Heart right ventricle (tissue), 16 donors: ENCODE measurements around the gene FAM110A. TPM values are rescaled to one million over a fixed set of nuclear protein-coding genes. Genes with fewer than 3 reads are reported as not detected.
A peak's percentile ranks its signal among the peaks of the same experiment; 100 is the strongest.

Experiments
- ATAC-seq, 8 donors: fragments of 200-7000 bp; cut with Tn5 transposase; one replicate each; pipeline ENCODE4 v1.9.1; 2020; ENCODE audit warnings: mild to moderate bottlenecking in 8 of 8, moderate library complexity in 8 of 8, moderate number of reproducible peaks in 1 of 8
- DNase-seq, 2 donors: peaks; one replicate each; pipeline ENCODE4 v3.0.0-alpha.2; 2020
- H3K27ac ChIP-seq, 10 donors: fragments of 200-600 bp; sonication (generic) in 2 of 10; one replicate each; pipeline versions ENCODE4 v1.5.0 to v1.8.0; 2020 to 2022; ENCODE audit warnings: mild to moderate bottlenecking in 3 of 10
- H3K27me3 ChIP-seq, 7 donors: fragments of 200-600 bp; one replicate each; pipeline ENCODE4 v1.8.0; 2021 to 2022; ENCODE audit warnings: mild to moderate bottlenecking in 2 of 7
- H3K36me3 ChIP-seq, 9 donors: fragments of 200-600 bp; sonication (generic) in 1 of 9; one replicate each; pipeline versions ENCODE4 v1.5.0 to v1.8.0; 2020 to 2022; ENCODE audit warnings: mild to moderate bottlenecking in 2 of 9
- H3K4me1 ChIP-seq, 9 donors: fragments of 200-600 bp; sonication (generic) in 1 of 9; one replicate each; pipeline versions ENCODE4 v1.5.0 to v1.8.0; 2020 to 2022; ENCODE audit warnings: mild to moderate bottlenecking in 4 of 9
- H3K4me3 ChIP-seq, 10 donors: fragments of 200-600 bp; sonication (generic) in 2 of 10; one replicate each; pipeline versions ENCODE4 v1.5.0 to v1.8.0; 2020 to 2022; ENCODE audit warnings: mild to moderate bottlenecking in 7 of 10, moderate library complexity in 2 of 10
- H3K9me3 ChIP-seq, 11 donors: fragments of 200-600 bp in 10 of 11; sonication (generic) in 2 of 11; one replicate each; pipeline versions ENCODE4 v1.5.0 to v1.8.0; 2013 to 2022; ENCODE audit warnings: mild to moderate bottlenecking in 2 of 11, control low read depth in 1 of 11, moderate library complexity in 1 of 11
- CTCF ChIP-seq, 9 donors: fragments of 200-600 bp; sonication (generic) in 2 of 9; IDR thresholded peaks; one replicate each; pipeline versions ENCODE4 v1.5.0 to v1.8.0; 2021 to 2022; ENCODE audit warnings: antibody characterized with exemption in 9 of 9, mild to moderate bottlenecking in 5 of 9, moderate library complexity in 1 of 9
- WGBS, 2 donors: extraction: QIAGEN DNeasy Blood & Tissue Kit; methylation state at CpG; one replicate each; pipeline ENCODE4 v1.1.7; 2013; ENCODE audit warnings: inconsistent platforms in 1 of 2; 5-methylcytosine and 5-hydroxymethylcytosine counted together
- intact Hi-C, 10 donors: fragments of 100-400 bp; cut with DNase I; formaldehyde crosslinking; loops; one replicate each; pipeline versions ENCODE4 v1.11.1 to v1.14.2; 2022
- polyA plus RNA-seq, 2 donors: library from polyadenylated mRNA; stranded (reverse); fragments of 200-250 nt; gene quantifications; one replicate each; pipeline ENCODE4 v1.2.3, GENCODE V29; 2013
- total RNA-seq, 10 donors: library from RNA; stranded (reverse); fragmentation: NEBNext Ultra II Directional in 3 of 10; extraction: Animal tissue kit (Norgen Biotek cat#: 25700) in 3 of 10; gene quantifications; one replicate each; pipeline versions ENCODE4 v1.2.1 to v1.2.4, GENCODE V29; 2021 to 2023
- donor health status: Arrhythmogenic right ventricular cardiomyopathy.
- donor health status: ischemic (EF 13 %, LVEDD 7.1; RV severe dilation, severe dysfunction).
- donor health status: healthy with polysubstance abuse.
- donor health status: DM: no; HTN: yes; CAD: no.
- donor health status: DM: no; HTN: no; CAD: no.
- donor health status: ischemic (EF 25% LVEDD 6.9; RV normal size, moderate dysfunction).
- donor health status: ischemic (EF 25% LVEDD 5.7; RV mildly dilated, moderate dysfunction).
- donor health status: healthy.
- donor health status: DM: yes; HTN: yes; CAD: no.
- donor health status: Ischemic cardiomyopathy.
- donor health status: ischemic (EF 35%, LVEDD 5.7; RV mildly dilated, moderate dysfunction).
- donor health status: nonischemic (EF 11% LVEDD 7.7; RV severe dilation, severe dysfunction).
- donor health status: DM: yes; HTN: yes; CAD: no.
- donor health status: PGD.
- donor health status: ischemic (EF 29% LVEDD 5.4; RV normal size, mild dysfunction).
- donor health status: nonischemic (EF 23%, LVEDD 6.1; RV moderate dilation, normal function).

FAM110A gene
- total and polyA plus RNA-seq, 12 donors: 0.99 to 5.9 (median 2.1) TPM

- Histone ChIP-seq H3K4me3 (no peak overlapping the region), H3K4me1 (no peaks in the 10 kb centered on the region), H3K9me3 (no peaks in the 10 kb centered on the region), H3K27me3 (peaks cover 0 to 60% (median 19%) of the 10 kb centered on the region in 7 donors), H3K27ac (no peak overlapping the region), H3K36me3 (no peaks in the 10 kb centered on the region)
- no peak for TF ChIP-seq CTCF (IDR thresholded peaks at IDR 0.05)
- ATAC-seq: no peak
- 45 to 50% methylated on average over 8 of the region's 8 CpGs for WGBS, 2 donors
- no peak for DNase-seq
- intact Hi-C loops: loop anchor here in 6 of 10 donors (10.0 kb wide), 4 partner anchors 291 to 401 kb away; partner anchors contain the start of gene TMEM74B (in 1 of the 6)
Measured at GRCh38 chr20:813390-813789, 20.1 kb upstream of the FAM110A start.

GRCh38 chr20:815226-815625, 18.3 kb upstream of the FAM110A start:
- ATAC-seq (peak in 1 of 8 donors; percentile 43), DNase-seq (no peak)
- no peak overlapping the region for H3K27ac ChIP-seq
- TF ChIP-seq CTCF (IDR thresholded peaks at IDR 0.05): no peak
- peaks cover 0 to 4% (median 0%) of the 10 kb centered on the region in 9 donors for H3K4me1 ChIP-seq
- WGBS, 2 donors: 91% methylated on average over 10 of the region's 10 CpGs
- H3K9me3 ChIP-seq: no peaks in the 10 kb centered on the region
- peaks cover 0 to 48% (median 13%) of the 10 kb centered on the region in 7 donors for H3K27me3 ChIP-seq
- no peak overlapping the region for H3K4me3 ChIP-seq
- intact Hi-C loops: loop anchor here in 9 of 10 donors (5.0 to 10.0 kb wide), 6 partner anchors 290 to 400 kb away; partner anchors contain the start of gene TMEM74B (in 1 of the 9)
- H3K36me3 ChIP-seq: no peaks in the 10 kb centered on the region

- Histone ChIP-seq H3K4me1 (peaks cover 0 to 7% (median 0%) of the 10 kb centered on the region in 9 donors), H3K36me3 (no peaks in the 10 kb centered on the region), H3K27me3 (peaks cover 0 to 40% (median 11%) of the 10 kb centered on the region in 7 donors), H3K27ac (no peak overlapping the region), H3K4me3 (no peak overlapping the region), H3K9me3 (no peaks in the 10 kb centered on the region)
- peak in 7 of 8 donors; percentile 25 to 66 (median 48) for ATAC-seq
- 29 to 30% methylated on average over 13 of the region's 13 CpGs for WGBS, 2 donors
- peak; percentile 43 to 51 for DNase-seq
- TF ChIP-seq CTCF (IDR thresholded peaks at IDR 0.05): peak; percentile 93 to 99 (median 97)
- intact Hi-C loops: loop anchor here (1.0 to 10.0 kb wide), 11 partner anchors 140 to 399 kb away; partner anchors contain the start of gene TMEM74B (in 1 of the 10)
Measured at GRCh38 chr20:815914-816606, 17.5 kb upstream of the FAM110A start.

GRCh38 chr20:818001-818664, 15.4 kb upstream of the FAM110A start:
- Histone ChIP-seq H3K9me3 (no peaks in the 10 kb centered on the region), H3K4me3 (no peak overlapping the region), H3K27ac (no peak overlapping the region), H3K27me3 (peaks cover 0 to 19% (median 9%) of the 10 kb centered on the region in 7 donors), H3K4me1 (peaks cover 0 to 16% (median 5%) of the 10 kb centered on the region in 9 donors), H3K36me3 (no peaks in the 10 kb centered on the region)
- WGBS, 2 donors: 88 to 89% methylated on average over 17 of the region's 17 CpGs
- intact Hi-C loops: loop anchor here in 9 of 10 donors (2.0 to 10.0 kb wide), 7 partner anchors 139 to 397 kb away; partner anchors contain the start of gene TMEM74B (in 1 of the 9)
- no peak for TF ChIP-seq CTCF (IDR thresholded peaks at IDR 0.05)
- ATAC-seq (no peak), DNase-seq (no peak)
